GM19438 (cell line): ENCODE results near the gene ARHGAP6.

Experiments
- ATAC-seq: cut with Tn5 transposase; IDR thresholded peaks from one replicate; pipeline ENCODE4 v1.9.1; 2021; ENCODE audit warnings: low read depth; ENCODE audit not compliant: unreplicated experiment

The ARHGAP6 gene

GRCh38 chrX:11089802-11090201 lies 575.9 kb downstream of the ARHGAP6 start:
- ATAC-seq: no peak
